Measurements from ENCODE around the gene ACER3.

The ACER3 gene

DNA sequence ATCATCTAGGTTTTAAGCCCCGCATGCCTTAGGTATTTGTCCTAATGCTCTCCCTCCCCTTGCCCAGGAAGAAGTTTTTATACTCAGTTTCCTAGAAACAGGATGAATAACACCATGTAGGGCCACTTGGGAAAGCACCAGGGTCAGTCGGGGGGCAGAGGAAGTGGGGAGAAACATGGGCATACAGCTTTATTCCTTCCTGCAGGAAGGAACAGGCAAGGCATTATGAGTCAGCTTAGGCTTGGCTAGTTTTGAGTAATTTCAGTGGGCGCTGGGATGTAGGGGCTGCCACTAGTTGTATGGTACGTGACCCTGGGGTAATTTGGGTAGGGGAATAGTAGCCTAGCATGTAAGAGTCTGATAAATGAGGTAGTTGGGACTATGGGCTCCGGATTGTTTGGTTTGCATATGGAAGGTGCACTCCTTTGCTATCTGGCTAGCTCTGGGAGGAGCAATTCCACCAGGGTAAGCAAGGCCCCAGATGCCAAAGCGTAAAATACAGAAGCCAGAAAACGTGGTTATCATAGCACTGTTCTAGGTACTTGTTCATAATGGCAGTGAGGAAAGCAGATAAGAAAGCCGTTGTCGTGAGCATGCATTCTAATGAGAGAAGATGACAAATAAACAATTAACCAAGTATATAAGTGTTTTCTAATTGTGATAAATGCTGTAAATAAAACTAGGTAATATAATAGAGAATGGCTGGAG is 24.8 kb downstream of the ACER3 start:
- H3K4ac ChIP-seq (ENCODE audit: low read depth, low read length), result peak overlapping the region; percentile 62
- H2BK120ac ChIP-seq (ENCODE audit: insufficient read depth, low read length, poor library complexity), result no peak overlapping the region
- H3K79me1 ChIP-seq (ENCODE audit: low read length), result no peaks in the 10 kb centered on the region
- H3K4me2 ChIP-seq (ENCODE audit: low read length), result no peak overlapping the region
- no peak overlapping the region for H4K12ac ChIP-seq (ENCODE audit: low read depth, low read length)
- H2BK5ac ChIP-seq (ENCODE audit: low read depth, low read length, poor library complexity), result no peak overlapping the region
- no peak overlapping the region for H2BK12ac ChIP-seq (ENCODE audit: low read length)
- DNase-seq, result no peak
- peak overlapping the region; percentile 47 for H3K18ac ChIP-seq (ENCODE audit: low read length)
- H3K36me3 ChIP-seq (ENCODE audit: control insufficient read depth in 1 of 2, insufficient read depth in 2 of 2, low read length in 2 of 2), result peaks cover 0 to 2% of the 10 kb centered on the region in 2 experiments
- H3K79me2 ChIP-seq (ENCODE audit: control insufficient read depth, insufficient read depth, low read length, poor library complexity), result no peaks in the 10 kb centered on the region
- no peak overlapping the region for H3K9ac ChIP-seq (ENCODE audit: low read length)
- H3K27me3 ChIP-seq (ENCODE audit: insufficient read depth, low read length), result no peaks in the 10 kb centered on the region
- no CpG with 5 or more reads among the region's 9 CpGs for WGBS (ENCODE audit: extremely low coverage, insufficient coverage, insufficient read length)
- no peak overlapping the region for H3K4me3 ChIP-seq (ENCODE audit: low read depth, low read length)
- H3K9me3 ChIP-seq (ENCODE audit: insufficient read depth, low read depth, low read length), result no peaks in the 10 kb centered on the region
- no peak overlapping the region for H3K14ac ChIP-seq (ENCODE audit: low read length)
- no peak overlapping the region for H2AK5ac ChIP-seq (ENCODE audit: low read length)
- no peak overlapping the region for H4K8ac ChIP-seq (ENCODE audit: low read depth, low read length)
- no peak overlapping the region for H2AFZ ChIP-seq (ENCODE audit: insufficient read depth, low read length, poor library complexity)
- H3K27ac ChIP-seq (ENCODE audit: low read depth, low read length), result no peak overlapping the region
- H3K23ac ChIP-seq (ENCODE audit: low read length), result no peak overlapping the region
- H3K4me1 ChIP-seq (ENCODE audit: control insufficient read depth in 1 of 2, insufficient read depth in 2 of 2, low read length in 2 of 2), result peaks cover 2 to 3% of the 10 kb centered on the region in 2 experiments
- H4K91ac ChIP-seq (ENCODE audit: low read depth, low read length), result no peak overlapping the region

DNA sequence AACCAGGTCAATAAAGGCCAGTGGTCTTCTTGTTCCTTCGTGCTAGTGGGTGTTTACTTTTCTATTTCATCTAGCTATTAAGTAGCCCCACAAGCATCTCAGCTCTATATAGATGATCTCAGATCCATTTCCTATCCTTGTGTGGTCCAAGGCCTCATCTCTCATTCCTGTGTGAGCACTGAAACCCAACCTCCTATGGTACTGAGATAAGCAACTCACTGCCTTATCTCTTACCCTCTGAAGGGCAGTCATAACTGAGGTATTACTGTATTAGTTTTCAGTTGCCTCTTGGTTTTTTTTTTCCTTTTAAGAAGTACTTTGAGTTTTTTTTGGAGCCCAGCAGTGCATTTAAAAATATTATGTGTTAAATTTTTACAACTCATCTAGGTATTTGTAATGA is 28.3 kb downstream of the ACER3 start:
- Histone ChIP-seq H3K4ac (ENCODE audit: low read depth, low read length) (no peak overlapping the region), H4K12ac (ENCODE audit: low read depth, low read length) (no peak overlapping the region), H3K14ac (ENCODE audit: low read length) (no peak overlapping the region), H3K18ac (ENCODE audit: low read length) (no peak overlapping the region), H3K79me2 (ENCODE audit: control insufficient read depth, insufficient read depth, low read length, poor library complexity) (peaks cover 2% of the 10 kb centered on the region), H4K91ac (ENCODE audit: low read depth, low read length) (no peak overlapping the region), H3K27ac (ENCODE audit: low read depth, low read length) (no peak overlapping the region), H2AFZ (ENCODE audit: insufficient read depth, low read length, poor library complexity) (no peak overlapping the region), H3K4me2 (ENCODE audit: low read length) (no peak overlapping the region), H2BK120ac (ENCODE audit: insufficient read depth, low read length, poor library complexity) (no peak overlapping the region), H3K27me3 (ENCODE audit: insufficient read depth, low read length) (no peaks in the 10 kb centered on the region), H3K23ac (ENCODE audit: low read length) (no peak overlapping the region), H2BK5ac (ENCODE audit: low read depth, low read length, poor library complexity) (no peak overlapping the region), H3K36me3 (ENCODE audit: control insufficient read depth in 1 of 2, insufficient read depth in 2 of 2, low read length in 2 of 2) (no peaks in the 10 kb centered on the region), H3K9ac (ENCODE audit: low read length) (no peak overlapping the region), H2BK12ac (ENCODE audit: low read length) (no peak overlapping the region), H3K4me3 (ENCODE audit: low read depth, low read length) (no peak overlapping the region), H2AK5ac (ENCODE audit: low read length) (no peak overlapping the region), H3K9me3 (ENCODE audit: insufficient read depth, low read depth, low read length) (no peaks in the 10 kb centered on the region), H3K4me1 (ENCODE audit: control insufficient read depth in 1 of 2, insufficient read depth in 2 of 2, low read length in 2 of 2) (peaks cover 2 to 5% of the 10 kb centered on the region in 2 experiments), H3K79me1 (ENCODE audit: low read length) (peaks cover 3% of the 10 kb centered on the region), H4K8ac (ENCODE audit: low read depth, low read length) (no peak overlapping the region)
- DNase-seq, result peak in 1 of 2 donors; percentile 46
- no CpG with 5 or more reads among the region's 1 CpG for WGBS (ENCODE audit: extremely low coverage, insufficient coverage, insufficient read length)

DNA sequence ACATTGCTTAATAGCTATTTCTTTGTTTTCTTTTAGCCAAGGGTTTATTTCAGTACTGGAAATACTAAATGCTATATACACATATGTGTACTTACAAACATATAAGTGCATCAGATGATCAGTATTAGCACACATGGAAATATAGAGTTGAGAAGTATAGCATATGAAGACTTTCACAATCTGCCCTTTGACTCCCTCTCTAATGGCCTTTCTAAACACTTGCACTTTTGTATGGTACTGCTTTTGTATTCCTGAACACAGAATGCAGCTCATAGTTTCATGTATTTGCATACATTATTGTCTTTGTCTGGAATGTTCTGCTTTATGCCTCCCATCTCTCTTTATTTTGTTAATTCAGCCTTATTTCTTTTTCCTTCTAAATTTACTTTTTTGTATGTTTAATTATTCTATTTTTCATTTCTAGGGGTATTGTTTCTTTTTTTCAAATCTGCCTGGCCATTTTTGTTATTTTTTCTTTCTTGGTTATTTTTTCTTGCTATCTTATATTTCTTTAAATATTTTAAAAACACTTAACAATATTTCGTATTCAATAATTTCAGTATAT is 28.8 kb downstream of the ACER3 start:
- H4K91ac ChIP-seq (ENCODE audit: low read depth, low read length), result no peak overlapping the region
- no peak overlapping the region for H3K9ac ChIP-seq (ENCODE audit: low read length)
- H2BK5ac ChIP-seq (ENCODE audit: low read depth, low read length, poor library complexity), result no peak overlapping the region
- H3K4ac ChIP-seq (ENCODE audit: low read depth, low read length), result no peak overlapping the region
- H3K79me1 ChIP-seq (ENCODE audit: low read length), result peaks cover 3% of the 10 kb centered on the region
- H3K9me3 ChIP-seq (ENCODE audit: insufficient read depth, low read depth, low read length), result no peaks in the 10 kb centered on the region
- H2AFZ ChIP-seq (ENCODE audit: insufficient read depth, low read length, poor library complexity), result no peak overlapping the region
- no peak overlapping the region for H3K27ac ChIP-seq (ENCODE audit: low read depth, low read length)
- H4K8ac ChIP-seq (ENCODE audit: low read depth, low read length), result no peak overlapping the region
- no peaks in the 10 kb centered on the region for H3K27me3 ChIP-seq (ENCODE audit: insufficient read depth, low read length)
- H2AK5ac ChIP-seq (ENCODE audit: low read length), result no peak overlapping the region
- no peak overlapping the region for H3K18ac ChIP-seq (ENCODE audit: low read length)
- no peak overlapping the region for H2BK12ac ChIP-seq (ENCODE audit: low read length)
- 100% methylated on average over 1 of the region's 1 CpG for WGBS (ENCODE audit: extremely low coverage, insufficient coverage, insufficient read length)
- H3K23ac ChIP-seq (ENCODE audit: low read length), result no peak overlapping the region
- H3K4me1 ChIP-seq (ENCODE audit: control insufficient read depth in 1 of 2, insufficient read depth in 2 of 2, low read length in 2 of 2), result peaks cover 2 to 5% of the 10 kb centered on the region in 2 experiments
- no peak overlapping the region for H3K14ac ChIP-seq (ENCODE audit: low read length)
- no peak for DNase-seq
- peaks cover 2% of the 10 kb centered on the region for H3K79me2 ChIP-seq (ENCODE audit: control insufficient read depth, insufficient read depth, low read length, poor library complexity)
- no peak overlapping the region for H4K12ac ChIP-seq (ENCODE audit: low read depth, low read length)
- H2BK120ac ChIP-seq (ENCODE audit: insufficient read depth, low read length, poor library complexity), result no peak overlapping the region
- no peak overlapping the region for H3K4me3 ChIP-seq (ENCODE audit: low read depth, low read length)
- H3K36me3 ChIP-seq (ENCODE audit: control insufficient read depth in 1 of 2, insufficient read depth in 2 of 2, low read length in 2 of 2), result no peaks in the 10 kb centered on the region
- H3K4me2 ChIP-seq (ENCODE audit: low read length), result no peak overlapping the region

DNA sequence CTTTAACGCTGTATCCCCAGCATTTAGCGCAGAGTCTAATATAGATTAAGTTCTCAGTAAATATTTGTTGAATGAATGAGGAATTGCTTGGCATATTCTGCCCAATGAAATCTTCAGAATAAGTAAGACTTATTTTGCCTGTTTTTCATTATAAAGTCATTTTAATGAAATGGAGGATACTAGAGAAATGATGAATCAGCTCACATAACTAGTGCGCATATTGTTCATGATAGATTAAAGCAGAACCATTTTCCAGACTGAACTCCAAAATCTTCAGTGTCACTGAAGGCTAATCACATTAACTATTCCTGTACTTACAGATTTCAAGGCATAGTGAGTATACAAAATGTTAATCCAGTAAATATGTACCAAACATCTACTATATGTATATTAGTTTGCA is 29.6 kb downstream of the ACER3 start:
- Histone ChIP-seq H2BK5ac (ENCODE audit: low read depth, low read length, poor library complexity) (no peak overlapping the region), H3K9me3 (ENCODE audit: insufficient read depth, low read depth, low read length) (no peaks in the 10 kb centered on the region), H4K12ac (ENCODE audit: low read depth, low read length) (no peak overlapping the region), H3K4me3 (ENCODE audit: low read depth, low read length) (no peak overlapping the region), H3K4ac (ENCODE audit: low read depth, low read length) (no peak overlapping the region), H3K14ac (ENCODE audit: low read length) (no peak overlapping the region), H3K9ac (ENCODE audit: low read length) (no peak overlapping the region), H2AFZ (ENCODE audit: insufficient read depth, low read length, poor library complexity) (no peak overlapping the region), H2AK5ac (ENCODE audit: low read length) (no peak overlapping the region), H3K18ac (ENCODE audit: low read length) (no peak overlapping the region), H3K79me2 (ENCODE audit: control insufficient read depth, insufficient read depth, low read length, poor library complexity) (peaks cover 2% of the 10 kb centered on the region), H3K79me1 (ENCODE audit: low read length) (peaks cover 3% of the 10 kb centered on the region), H3K23ac (ENCODE audit: low read length) (no peak overlapping the region), H3K27ac (ENCODE audit: low read depth, low read length) (no peak overlapping the region), H2BK120ac (ENCODE audit: insufficient read depth, low read length, poor library complexity) (no peak overlapping the region), H4K91ac (ENCODE audit: low read depth, low read length) (no peak overlapping the region), H3K27me3 (ENCODE audit: insufficient read depth, low read length) (no peaks in the 10 kb centered on the region), H3K4me1 (ENCODE audit: control insufficient read depth in 1 of 2, insufficient read depth in 2 of 2, low read length in 2 of 2) (peaks cover 2 to 5% of the 10 kb centered on the region in 2 experiments), H2BK12ac (ENCODE audit: low read length) (no peak overlapping the region), H4K8ac (ENCODE audit: low read depth, low read length) (no peak overlapping the region), H3K4me2 (ENCODE audit: low read length) (no peak overlapping the region), H3K36me3 (ENCODE audit: control insufficient read depth in 1 of 2, insufficient read depth in 2 of 2, low read length in 2 of 2) (no peaks in the 10 kb centered on the region)
- DNase-seq, result no peak
- WGBS (ENCODE audit: extremely low coverage, insufficient coverage, insufficient read length), result no CpG with 5 or more reads among the region's 3 CpGs

Measured in trophoblast cell (in vitro differentiated cells and primary cell).